ENCODE measurements around the gene L3MBTL3.
"Not testable (repeated sequence)": the region's sequence is repeated elsewhere in the genome, so short reads cannot be mapped to it uniquely, and the experiment has no call there.

Gene L3MBTL3

GRCh38 chr6:130138116-130138908 is 119.9 kb downstream of the L3MBTL3 start:
- no peak for DNase-seq

GRCh38 chr6:130138909-130139242 is 120.5 kb downstream of the L3MBTL3 start:
- DNase-seq, result no peak

GRCh38 chr6:130140084-130140483 is 121.7 kb downstream of the L3MBTL3 start:
- no peak for DNase-seq

DNA sequence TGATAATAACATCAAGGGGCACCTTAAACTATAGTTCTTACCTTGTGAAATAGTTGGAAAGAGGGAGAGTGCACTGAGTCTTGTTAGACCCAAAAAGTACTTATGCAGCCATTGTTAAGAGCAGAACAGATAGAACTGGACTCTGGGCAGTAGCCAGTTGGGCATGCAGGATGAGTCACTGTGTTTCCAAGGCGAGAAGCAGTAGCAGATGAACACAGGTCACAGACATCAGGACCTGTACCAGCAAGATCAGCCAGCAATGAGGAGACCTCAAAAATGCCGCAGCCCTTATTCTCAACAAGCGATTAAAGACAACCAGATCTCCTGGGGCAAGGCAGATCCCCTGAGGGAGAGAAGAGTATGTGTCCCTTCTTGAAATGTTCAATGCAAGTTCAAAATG is 125.3 kb downstream of the L3MBTL3 start:
- no peak for DNase-seq

DNA sequence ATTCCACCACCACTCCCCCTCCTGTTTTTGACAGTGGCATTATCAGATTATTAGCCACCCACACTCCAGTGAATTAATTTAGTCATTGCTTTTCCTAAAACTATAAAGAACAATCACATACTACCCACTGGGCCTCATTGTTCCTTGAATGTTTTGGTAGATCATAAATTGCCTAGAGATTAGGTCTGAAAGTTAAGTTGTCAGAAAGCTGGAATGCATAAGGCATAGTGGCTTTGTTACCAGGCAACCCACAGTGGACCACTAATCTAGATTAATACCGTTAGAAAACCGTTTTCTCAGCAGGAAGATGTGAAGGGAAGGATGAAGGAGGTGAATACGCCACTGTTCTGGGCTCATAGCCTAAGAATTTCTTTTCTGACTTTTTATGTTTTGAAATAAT is 128.7 kb downstream of the L3MBTL3 start:
- DNase-seq, result no peak

- no peak for DNase-seq
Observed at GRCh38 chr6:130148181-130148580, 129.8 kb downstream of the L3MBTL3 start.

DNA sequence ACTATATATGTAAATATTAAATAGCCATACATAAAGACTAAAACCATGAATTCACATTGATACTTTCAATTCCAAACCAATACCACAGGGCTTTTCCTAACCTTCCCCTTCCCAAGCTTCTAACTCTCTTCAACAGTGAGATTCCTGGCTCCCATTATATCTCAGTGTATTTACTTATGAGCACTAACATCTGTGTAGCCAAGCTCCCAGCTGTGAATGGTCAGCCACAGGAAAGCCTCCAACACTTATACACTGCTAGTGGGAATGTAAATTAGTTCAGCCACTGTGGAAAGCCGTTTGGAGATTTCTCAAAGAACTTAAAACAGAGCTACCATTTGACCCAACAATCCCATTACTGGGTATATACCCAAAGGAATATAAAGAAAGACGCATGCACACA is 130.6 kb downstream of the L3MBTL3 start:
- not testable (repeated sequence) for DNase-seq

DNA sequence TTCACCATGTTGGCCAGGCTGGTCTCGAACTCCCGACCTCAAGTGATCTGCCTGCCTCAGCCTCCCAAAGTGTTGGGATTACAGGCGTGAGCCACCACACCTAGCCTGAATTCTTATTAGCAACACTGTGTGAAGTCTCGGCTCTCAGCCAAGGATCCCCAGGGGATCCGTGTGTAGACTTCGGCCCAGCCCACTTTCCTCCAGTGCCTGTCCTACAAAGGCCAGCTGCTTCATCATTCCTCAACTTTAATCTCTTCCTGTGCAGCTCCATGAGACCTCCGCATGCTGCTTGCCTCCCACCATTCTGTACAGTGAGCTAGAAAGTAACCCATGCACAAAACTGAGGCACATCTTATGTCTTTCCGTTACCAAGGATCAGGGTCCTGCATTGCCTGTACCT is 132.5 kb downstream of the L3MBTL3 start:
- no peak for DNase-seq

DNA sequence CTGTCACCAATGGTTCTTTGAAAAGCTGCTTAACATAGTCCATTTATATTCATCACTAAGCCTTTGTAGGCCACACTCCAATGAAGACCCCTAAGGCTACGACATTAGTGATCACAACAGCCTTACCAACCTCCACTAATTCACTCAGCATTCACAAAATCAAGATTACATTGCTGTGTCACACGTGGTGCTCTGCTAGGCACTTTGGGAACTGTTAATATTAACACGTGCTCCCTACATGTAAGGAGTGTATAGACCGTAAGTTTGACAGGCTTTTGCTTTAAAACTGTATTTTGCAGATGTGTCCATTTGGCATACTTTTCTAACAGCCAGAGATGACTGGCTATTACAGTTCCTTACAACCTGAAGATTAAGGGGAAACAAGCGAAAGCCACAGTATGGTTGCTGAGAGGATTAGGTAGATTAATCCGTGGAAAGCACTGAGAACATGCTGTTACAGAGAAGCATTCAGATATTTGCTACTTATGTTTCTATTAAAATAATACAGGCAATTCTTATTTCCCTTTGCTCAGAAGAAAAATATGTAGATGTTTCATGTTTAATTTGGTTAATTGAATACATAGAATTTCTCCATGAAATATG is 134.6 kb downstream of the L3MBTL3 start:
- no peak for DNase-seq

- DNase-seq, result no peak
Observed at GRCh38 chr6:130156908-130157307, 138.5 kb downstream of the L3MBTL3 start.

- DNase-seq, result no peak
Observed at GRCh38 chr6:130158056-130158455, 139.7 kb downstream of the L3MBTL3 start.

GRCh38 chr6:130158548-130158947 is 140.2 kb downstream of the L3MBTL3 start:
- no peak for DNase-seq

DNA sequence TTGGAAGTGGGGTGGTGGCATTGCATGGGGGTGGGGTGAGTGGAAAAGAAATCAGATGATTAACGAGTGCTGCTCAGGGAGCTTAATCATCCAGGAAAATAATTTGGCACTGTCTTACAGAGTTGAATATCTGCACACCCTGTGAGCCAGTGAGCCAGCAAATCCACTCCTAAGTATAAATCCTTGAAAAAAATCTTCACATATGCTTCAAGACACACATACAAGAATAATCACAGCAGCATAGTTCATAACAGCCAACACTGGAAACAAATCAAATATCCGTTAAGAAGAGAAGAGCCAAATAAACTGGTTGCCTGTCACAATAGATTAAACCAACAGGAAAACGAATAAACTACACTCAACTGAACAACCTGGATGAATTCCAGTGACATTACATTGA is 141.6 kb downstream of the L3MBTL3 start:
- DNase-seq, result no peak

DNA sequence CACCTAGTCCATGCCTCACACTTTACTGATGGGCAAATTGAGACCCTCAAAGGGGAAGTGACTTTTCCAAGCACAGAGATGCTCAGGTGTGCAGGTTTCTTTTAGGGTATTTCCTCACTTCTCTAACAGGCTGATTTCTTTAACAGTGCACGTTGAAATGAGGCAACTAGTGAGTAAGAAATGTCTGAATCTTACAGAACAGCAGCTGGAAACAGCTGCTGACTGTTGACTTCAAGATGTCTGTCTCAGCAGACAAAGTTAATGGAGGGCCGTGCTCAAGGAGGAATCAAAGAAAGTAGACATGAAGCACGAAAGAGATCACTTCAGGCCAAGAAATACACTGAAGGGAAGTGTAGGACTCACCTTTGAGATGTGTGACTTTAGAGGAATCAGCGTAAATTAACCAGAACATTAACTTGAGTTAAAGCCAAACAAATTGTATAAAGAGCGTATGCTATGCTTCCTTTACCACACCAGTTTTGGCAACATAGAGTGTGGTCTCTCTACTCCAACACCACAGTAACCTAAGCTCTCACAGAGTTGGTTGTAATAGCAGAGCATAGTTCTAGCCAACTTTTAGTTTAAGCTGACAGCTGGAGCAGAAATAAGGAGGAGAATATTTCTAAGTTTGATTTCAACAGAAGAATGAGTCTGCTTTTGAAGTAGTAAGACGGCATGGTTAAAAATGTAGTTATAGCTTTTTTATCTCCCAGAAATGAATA is 143.5 kb downstream of the L3MBTL3 start:
- no peak for DNase-seq

- no peak for DNase-seq
Observed at GRCh38 chr6:130162421-130162820, 144.0 kb downstream of the L3MBTL3 start.

DNA sequence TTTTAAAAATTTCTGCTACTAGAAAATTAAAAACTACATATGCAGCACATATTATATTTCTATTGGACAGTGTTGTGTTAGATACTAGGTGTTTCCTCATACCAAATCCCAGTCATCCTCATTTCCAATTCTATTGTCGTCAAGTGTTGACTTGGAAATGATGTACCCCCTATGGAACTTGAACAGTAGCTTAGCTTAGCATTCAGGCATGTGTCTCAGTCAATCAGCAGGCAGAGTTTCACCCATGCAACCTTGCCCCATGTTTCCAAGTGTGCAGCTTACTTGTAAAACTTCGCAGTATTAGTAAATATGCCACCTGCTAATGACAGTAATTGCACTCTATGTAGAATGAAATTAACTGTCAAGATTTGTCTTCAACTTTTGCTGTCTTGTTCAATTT is 144.9 kb downstream of the L3MBTL3 start:
- DNase-seq, result no peak

DNA sequence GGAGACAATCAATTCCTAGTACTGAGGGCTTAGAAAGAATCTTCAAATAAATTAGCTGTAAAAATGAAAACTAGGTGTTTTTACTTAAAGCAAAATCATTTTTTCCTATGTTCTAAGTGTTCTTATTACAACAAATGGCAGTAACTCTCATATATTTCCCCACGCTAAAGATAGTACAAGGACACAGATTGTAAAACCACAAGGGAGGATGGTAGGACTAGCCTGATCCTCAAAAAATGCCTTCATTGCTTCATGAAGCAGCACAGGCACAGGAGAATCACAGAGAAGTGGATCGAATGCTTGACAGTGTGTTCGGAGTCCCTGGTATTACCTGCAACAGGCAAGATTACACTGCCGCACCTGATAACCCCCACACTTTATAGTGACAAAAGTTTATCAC is 145.9 kb downstream of the L3MBTL3 start:
- DNase-seq, result no peak

DNA sequence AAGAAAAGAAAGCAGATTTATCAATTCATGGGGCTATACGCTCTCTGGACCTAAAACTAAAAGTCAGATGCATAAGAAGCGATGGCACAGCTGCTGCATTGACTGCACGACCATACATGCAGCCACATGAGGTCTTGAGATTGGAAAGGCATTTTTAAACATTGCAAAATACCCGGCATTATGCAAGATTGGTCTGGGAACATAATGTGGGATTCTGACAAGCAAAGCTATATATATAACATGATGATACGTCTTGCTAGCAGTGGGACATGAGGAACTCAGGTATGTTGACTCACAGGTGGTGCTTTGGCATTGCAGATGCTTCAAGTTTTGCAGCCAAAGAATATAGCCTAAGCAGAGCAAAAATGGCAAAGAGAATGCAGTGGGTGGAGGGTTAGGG is 149.3 kb downstream of the L3MBTL3 start:
- DNase-seq, result no peak

DNA sequence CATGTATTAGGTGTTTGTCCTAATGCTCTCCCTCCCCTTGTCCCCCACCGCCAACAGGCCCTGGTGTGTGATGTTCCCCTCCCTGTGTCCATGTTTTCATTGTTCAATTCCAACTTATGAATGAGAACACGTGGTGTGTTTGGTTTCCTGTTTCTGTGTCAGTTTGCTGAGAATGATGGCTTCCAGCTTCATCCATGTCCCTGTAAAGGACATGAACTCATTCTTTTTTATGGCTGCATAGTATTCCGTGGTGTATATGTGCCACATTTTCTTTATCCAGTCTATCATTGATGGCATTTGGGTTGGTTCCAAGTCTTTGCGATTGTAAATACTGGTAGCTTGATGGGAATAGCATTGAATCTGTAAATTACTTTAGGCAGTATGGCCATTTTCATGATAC is 151.8 kb downstream of the L3MBTL3 start:
- not testable (repeated sequence) for DNase-seq

GRCh38 chr6:130173377-130174004 is 155.1 kb downstream of the L3MBTL3 start:
- not testable (repeated sequence) for DNase-seq

DNA sequence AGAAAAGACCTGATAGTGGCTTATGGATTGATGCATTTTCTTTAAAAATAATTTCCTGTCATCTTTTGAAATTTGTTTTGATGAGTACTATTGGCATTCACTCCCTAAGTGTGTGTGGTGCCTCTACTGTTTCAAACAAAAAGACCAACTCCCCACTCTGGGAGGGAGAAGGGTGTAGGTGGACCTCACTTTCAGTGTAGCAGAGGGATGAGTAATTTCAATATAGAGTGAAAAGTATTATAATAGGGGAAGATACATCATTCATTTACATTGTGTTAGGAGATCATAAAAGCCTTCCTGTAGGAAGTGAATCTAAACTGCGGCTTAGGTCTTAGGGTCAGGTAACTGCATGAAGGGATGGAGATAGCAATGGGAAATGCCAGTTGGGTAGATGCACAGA is 158.0 kb downstream of the L3MBTL3 start:
- DNase-seq, result no peak

DNA sequence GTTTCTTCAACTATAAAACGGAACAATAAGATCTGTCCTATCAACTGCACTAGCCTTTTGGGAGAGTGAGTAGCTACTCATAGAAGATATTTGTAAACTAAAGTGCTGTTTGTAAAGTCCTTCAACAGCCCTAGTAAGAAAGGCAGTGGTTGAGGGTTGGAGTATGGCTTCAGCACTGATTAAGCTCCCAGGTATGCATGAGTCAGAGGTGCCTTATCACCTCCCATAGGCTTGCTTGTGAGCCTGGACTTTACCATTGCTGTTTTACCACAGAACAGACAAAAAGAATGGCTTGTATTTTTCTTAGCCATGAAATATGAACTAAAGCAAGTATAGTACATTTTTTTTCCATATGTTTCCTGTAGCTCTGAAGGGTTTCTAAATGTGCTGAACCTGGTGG is 160.3 kb downstream of the L3MBTL3 start:
- DNase-seq, result no peak
